Natural killer cell treated with Interleukin-12 subunit alpha and Interleukin-12 subunit beta and Interleukin-15 and Interleukin-18, amount 100 ng/mL, for 72 hours (primary cell): ENCODE measurements around the gene NCOA1. TPM values are rescaled to one million over a fixed set of nuclear protein-coding genes. Genes with fewer than 3 reads are reported as not detected.
"Not testable (repeated sequence)": the region's sequence is repeated elsewhere in the genome, so short reads cannot be mapped to it uniquely, and the experiment has no call there.

Experiments used
- ATAC-seq, 2 donors: fragments of 150-1000 bp; cut with Tn5 transposase in 1 of 2; sonication (Bioruptor Pico), chemical (Tn5 transposase) in 1 of 2; 2 replicates each; pipeline ENCODE4 v1.10.0; 2021
- DNase-seq: peaks from one replicate; pipeline ENCODE4 v3.0.0; 2022; ENCODE audit warnings: low spot score
- H3K27ac Mint-ChIP-seq, 2 donors: 1 replicate in 1 of 2; 2 replicates in 1 of 2; pipeline ENCODE4 v1.8.0; 2022; ENCODE audit warnings: mixed read lengths in 2 of 2, mild to moderate bottlenecking in 1 of 2, moderate library complexity in 1 of 2
- H3K27me3 Mint-ChIP-seq, 2 donors: 1 replicate in 1 of 2; 2 replicates in 1 of 2; pipeline ENCODE4 v1.8.0; 2022; ENCODE audit warnings: mixed read lengths in 2 of 2
- H3K36me3 Mint-ChIP-seq: one replicate; pipeline ENCODE4 v1.8.0; 2022; ENCODE audit warnings: mixed read lengths
- H3K4me1 Mint-ChIP-seq, 2 donors: 1 replicate in 1 of 2; 2 replicates in 1 of 2; pipeline ENCODE4 v1.8.0; 2022; ENCODE audit warnings: low read depth in 2 of 2, mixed read lengths in 2 of 2, mild to moderate bottlenecking in 1 of 2
- H3K4me3 Mint-ChIP-seq: one replicate; pipeline ENCODE4 v1.8.0; 2022; ENCODE audit warnings: mixed read lengths
- H3K9me3 Mint-ChIP-seq: 2 replicates; pipeline ENCODE4 v1.8.0; 2022; ENCODE audit warnings: mixed read lengths
- total RNA-seq, 2 donors: library from RNA; stranded (reverse); gene quantifications; one replicate each; pipeline ENCODE4 v1.2.3, GENCODE V29; 2022

The NCOA1 gene
- total RNA-seq, 2 donors from 2014 or later = 84.1 to 139 TPM

DNA sequence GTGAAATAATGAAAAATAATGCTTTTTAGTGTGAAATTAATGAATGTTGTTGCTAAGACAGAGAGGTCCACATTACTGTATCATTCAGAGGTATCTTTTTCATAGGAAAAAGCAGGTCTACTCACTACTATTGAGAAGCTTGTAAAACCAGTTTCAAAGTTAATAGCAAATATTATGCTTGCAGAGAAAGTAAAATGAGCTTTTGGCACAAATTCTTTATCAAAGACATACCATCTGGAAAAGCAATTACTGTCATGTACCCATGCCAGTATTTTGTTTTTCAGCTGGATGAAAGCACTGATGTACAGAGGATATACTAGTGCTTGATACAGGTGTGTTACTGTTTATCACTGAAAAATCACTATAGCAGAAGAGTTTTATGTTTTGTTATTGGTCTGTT, 77.5 kb downstream of the NCOA1 start:
- Mint-ChIP-seq H3K9me3 (no peaks in the 10 kb centered on the region), H3K27ac (peak overlapping the region; percentile 13 to 81)

DNA sequence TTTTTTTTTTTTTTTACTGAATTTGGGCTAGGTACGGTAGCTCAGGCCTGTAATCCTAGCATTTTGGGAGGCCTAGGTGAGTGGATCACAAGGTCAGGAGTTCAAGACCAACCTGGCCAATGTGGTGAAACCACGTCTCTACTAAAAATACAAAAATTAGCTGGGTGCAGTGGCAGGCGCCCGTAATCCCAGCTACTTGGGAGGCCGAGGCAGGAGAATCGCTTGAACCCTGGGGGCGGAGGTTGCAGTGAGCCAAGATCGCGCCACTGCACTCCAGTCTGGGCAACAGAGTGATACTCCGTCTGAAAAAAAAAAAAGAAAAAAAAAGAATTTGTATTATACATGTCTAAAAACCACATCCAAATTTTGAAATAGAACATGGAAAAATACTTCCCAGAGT, 78.5 kb downstream of the NCOA1 start:
- not testable (repeated sequence) for ATAC-seq, H3K27ac Mint-ChIP-seq, H3K4me3 Mint-ChIP-seq, H3K27me3 Mint-ChIP-seq, DNase-seq, H3K9me3 Mint-ChIP-seq, H3K36me3 Mint-ChIP-seq
- H3K4me1 Mint-ChIP-seq = peaks cover 31 to 39% of the 10 kb centered on the region in 2 donors

More for the DNA sequence above, 77.5 kb downstream of the NCOA1 start:
- Mint-ChIP-seq H3K36me3 (peaks cover 11% of the 10 kb centered on the region), H3K27me3 (no peaks in the 10 kb centered on the region), H3K4me3 (no peak overlapping the region), H3K4me1 (peaks cover 30 to 40% of the 10 kb centered on the region in 2 donors)
- DNase-seq (no peak), ATAC-seq (no peak)

DNA sequence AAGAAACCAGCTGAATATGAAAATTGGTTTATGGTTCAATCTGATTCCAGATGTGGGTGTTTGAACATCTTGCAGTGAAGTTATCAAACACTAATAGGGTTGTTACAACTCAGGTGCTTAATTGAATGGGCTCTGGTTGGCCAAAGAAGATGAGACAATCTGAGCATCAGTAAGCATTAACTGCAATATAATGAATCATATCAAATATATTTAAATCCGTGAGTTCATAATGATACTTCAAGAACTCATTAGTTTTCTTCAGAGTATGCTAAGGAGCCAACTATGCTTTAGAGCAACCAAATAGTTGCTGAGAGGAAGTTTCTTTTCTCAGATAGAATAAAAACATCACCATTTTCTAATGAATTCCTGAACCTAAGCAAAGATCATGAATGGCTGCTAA, 79.2 kb downstream of the NCOA1 start:
- H3K27me3 Mint-ChIP-seq = no peaks in the 10 kb centered on the region
- peaks cover 37 to 46% of the 10 kb centered on the region in 2 donors for H3K4me1 Mint-ChIP-seq
- no peak for ATAC-seq
- no peak for DNase-seq
- H3K9me3 Mint-ChIP-seq = no peaks in the 10 kb centered on the region
- peak overlapping the region in 1 of 2 donors; percentile 61 for H3K27ac Mint-ChIP-seq
- H3K36me3 Mint-ChIP-seq = peaks cover 12% of the 10 kb centered on the region
- H3K4me3 Mint-ChIP-seq = no peak overlapping the region

DNA sequence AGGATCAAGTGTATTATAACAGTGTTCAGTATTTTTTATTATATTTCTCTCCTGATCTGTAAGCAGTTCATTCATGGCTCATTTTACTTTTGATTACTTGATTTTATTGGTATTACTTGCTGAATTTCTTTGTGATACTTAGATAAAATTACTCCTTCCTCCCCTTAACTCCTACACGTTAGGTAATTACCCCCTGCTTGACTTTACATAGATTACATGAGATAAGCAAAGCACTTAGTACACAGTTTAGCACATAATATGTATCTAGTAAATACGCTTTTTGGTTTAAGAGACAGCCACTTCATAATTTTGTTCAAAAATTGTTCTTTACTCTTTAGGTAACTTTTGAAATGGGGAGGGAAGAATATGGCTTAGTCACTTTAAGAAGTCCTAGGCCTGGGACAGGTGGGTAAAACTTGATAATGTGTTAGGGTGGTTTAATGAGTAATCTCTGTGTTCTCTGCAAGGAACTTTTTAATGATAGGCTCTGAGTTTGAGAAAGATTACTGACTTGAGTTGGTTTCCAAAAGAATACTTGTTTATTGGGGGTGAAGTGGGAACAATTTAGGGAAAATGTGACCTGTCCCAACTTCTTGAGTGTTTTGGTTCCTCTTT, 80.9 kb downstream of the NCOA1 start:
- DNase-seq = no peak
- Mint-ChIP-seq H3K36me3 (peaks cover 13% of the 10 kb centered on the region), H3K4me1 (peaks cover 52 to 53% of the 10 kb centered on the region in 2 donors), H3K4me3 (no peak overlapping the region), H3K9me3 (no peaks in the 10 kb centered on the region), H3K27ac (peak overlapping the region in 1 of 2 donors; percentile 61), H3K27me3 (no peaks in the 10 kb centered on the region)
- ATAC-seq = no peak

DNA sequence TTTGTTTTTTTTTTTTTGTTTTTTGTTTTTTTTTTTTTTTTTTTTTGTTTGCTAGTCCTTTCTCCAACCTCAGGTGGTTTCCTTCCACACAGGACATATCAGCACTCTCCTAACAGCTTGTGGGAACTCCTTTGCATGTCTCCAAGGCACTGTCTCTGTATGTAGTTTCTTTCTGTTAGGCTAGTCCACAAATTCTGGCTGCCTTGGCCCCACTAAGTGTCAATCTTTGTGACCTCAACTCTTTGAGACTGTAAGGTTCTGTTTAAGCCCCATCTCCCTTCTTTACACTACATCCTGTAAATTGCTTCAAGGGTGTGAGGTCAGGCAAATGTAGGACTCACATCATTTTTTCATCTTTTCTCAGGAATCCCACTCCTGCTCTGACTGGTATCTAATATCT, 85.1 kb downstream of the NCOA1 start:
- H3K27ac Mint-ChIP-seq = peak overlapping the region; percentile 89 to 95
- no peak for DNase-seq
- ATAC-seq = peak; percentile 71 to 76
- peaks cover 65 to 77% of the 10 kb centered on the region in 2 donors for H3K4me1 Mint-ChIP-seq
- no peaks in the 10 kb centered on the region for H3K9me3 Mint-ChIP-seq
- H3K36me3 Mint-ChIP-seq = peaks cover 23% of the 10 kb centered on the region
- H3K4me3 Mint-ChIP-seq = peak overlapping the region; percentile 79
- no peaks in the 10 kb centered on the region for H3K27me3 Mint-ChIP-seq

DNA sequence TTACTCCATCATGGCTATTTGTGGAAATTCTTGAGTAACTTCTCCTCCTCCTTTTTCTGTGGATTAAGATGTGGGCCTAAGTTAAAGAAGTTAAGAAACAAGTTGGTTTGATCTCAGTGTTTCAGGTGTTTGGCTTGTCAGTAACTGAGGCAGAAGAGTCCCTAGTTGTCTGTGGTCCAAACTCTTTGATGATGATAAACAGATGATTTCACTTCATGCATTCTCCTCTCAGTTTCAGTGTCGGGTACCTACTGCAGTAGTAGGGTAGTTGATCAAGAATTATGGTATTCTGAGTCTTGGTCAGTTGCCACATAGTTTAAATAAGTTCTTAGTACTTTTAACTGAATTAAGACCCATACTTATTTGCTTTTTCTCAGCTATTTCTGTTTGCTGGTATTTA, 85.6 kb downstream of the NCOA1 start:
- no peaks in the 10 kb centered on the region for H3K9me3 Mint-ChIP-seq
- DNase-seq (no peak), ATAC-seq (peak; percentile 59 to 69)
- no peaks in the 10 kb centered on the region for H3K27me3 Mint-ChIP-seq
- peak overlapping the region; percentile 89 to 95 for H3K27ac Mint-ChIP-seq
- H3K4me1 Mint-ChIP-seq = peaks cover 70 to 82% of the 10 kb centered on the region in 2 donors
- H3K36me3 Mint-ChIP-seq = peaks cover 25% of the 10 kb centered on the region
- peak overlapping the region; percentile 79 for H3K4me3 Mint-ChIP-seq

DNA sequence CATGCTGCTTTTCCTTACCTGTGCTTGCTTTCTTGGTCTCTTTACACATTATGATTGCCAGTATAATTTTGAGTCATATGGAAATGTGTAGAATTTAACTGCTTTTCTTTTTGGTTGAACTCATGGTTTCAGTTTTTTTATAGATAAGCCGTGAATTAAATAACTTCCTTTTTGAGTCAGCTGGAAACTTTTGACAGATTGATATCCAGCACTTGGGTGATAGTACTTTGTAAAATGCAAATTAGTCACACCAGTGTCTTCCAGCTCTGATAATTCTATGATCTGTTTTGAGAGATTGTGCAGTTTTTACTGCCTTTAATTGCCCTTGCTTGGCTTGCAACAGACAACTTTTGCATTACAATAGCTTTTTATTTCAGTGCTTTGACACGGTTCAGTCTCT, 86.4 kb downstream of the NCOA1 start:
- DNase-seq (no peak), ATAC-seq (peak; percentile 78 to 87)
- peaks cover 34% of the 10 kb centered on the region for H3K36me3 Mint-ChIP-seq
- H3K4me3 Mint-ChIP-seq = peak overlapping the region; percentile 79
- H3K4me1 Mint-ChIP-seq = peaks cover 71 to 85% of the 10 kb centered on the region in 2 donors
- no peaks in the 10 kb centered on the region for H3K9me3 Mint-ChIP-seq
- no peaks in the 10 kb centered on the region for H3K27me3 Mint-ChIP-seq
- peak overlapping the region; percentile 89 to 95 for H3K27ac Mint-ChIP-seq

DNA sequence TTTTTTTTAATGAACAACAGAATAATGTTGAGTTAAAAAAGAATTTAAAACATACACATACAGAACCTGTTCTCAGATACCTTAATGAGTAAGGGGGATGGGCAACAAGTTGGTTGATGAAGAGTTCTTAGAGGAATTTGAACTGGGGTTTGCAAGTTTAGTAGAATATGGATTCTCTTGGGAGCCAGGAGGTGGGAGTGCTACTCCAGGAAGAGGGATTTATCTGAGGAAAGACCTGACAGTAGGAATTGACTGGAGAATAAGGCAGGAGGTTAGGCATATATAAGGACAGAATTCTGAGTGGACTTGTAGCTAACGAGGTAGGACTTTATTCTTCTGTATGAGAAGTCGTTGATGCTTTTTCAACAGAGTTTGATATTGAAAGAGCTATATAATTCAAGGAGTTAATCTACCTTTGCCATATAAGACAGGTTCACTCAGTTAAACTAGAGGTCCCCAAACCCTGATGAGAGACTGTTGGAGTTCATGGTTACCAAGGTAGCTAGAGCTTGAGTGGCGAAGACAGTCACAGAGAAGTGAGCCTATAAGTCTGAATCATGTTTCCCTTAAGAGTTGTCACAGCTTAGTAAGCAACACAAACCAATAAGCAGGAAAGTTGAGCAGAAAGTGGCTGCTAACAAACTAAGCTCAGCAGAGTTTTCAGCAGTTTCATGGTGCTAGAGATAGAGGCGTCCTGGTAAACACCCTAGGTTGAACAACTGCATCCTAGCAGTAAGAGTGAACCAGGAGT, 88.2 kb downstream of the NCOA1 start:
- peak overlapping the region; percentile 89 to 95 for H3K27ac Mint-ChIP-seq
- peaks cover 3% of the 10 kb centered on the region for H3K9me3 Mint-ChIP-seq
- peaks cover 41% of the 10 kb centered on the region for H3K36me3 Mint-ChIP-seq
- DNase-seq = no peak
- H3K27me3 Mint-ChIP-seq = no peaks in the 10 kb centered on the region
- peak overlapping the region; percentile 79 for H3K4me3 Mint-ChIP-seq
- ATAC-seq = peak; percentile 67 to 82
- peaks cover 78 to 89% of the 10 kb centered on the region in 2 donors for H3K4me1 Mint-ChIP-seq

DNA sequence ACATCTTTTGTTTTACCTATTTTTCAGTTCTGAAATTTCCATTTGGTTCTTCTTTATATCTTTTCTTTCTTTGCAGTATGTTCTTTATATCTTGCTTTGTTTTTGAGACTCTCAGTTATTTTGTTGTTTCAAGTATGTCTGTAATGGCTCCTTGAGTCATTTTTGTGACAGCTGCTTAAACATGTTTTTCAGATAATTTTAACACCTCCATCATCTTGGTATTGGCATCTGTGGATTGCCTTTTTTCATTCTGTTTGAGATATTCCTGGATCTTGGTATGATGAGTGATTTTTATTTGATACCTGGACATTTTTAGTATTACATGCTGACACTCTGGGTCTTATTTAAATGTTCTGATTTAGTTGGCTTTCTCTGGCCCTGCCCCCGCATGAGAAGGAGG, 89.5 kb downstream of the NCOA1 start:
- Mint-ChIP-seq H3K4me1 (peaks cover 77 to 89% of the 10 kb centered on the region in 2 donors), H3K27me3 (no peaks in the 10 kb centered on the region), H3K27ac (peak overlapping the region; percentile 89 to 95), H3K36me3 (peaks cover 34% of the 10 kb centered on the region), H3K4me3 (peak overlapping the region; percentile 79), H3K9me3 (peaks cover 3% of the 10 kb centered on the region)
- no peak for DNase-seq
- ATAC-seq = no peak

DNA sequence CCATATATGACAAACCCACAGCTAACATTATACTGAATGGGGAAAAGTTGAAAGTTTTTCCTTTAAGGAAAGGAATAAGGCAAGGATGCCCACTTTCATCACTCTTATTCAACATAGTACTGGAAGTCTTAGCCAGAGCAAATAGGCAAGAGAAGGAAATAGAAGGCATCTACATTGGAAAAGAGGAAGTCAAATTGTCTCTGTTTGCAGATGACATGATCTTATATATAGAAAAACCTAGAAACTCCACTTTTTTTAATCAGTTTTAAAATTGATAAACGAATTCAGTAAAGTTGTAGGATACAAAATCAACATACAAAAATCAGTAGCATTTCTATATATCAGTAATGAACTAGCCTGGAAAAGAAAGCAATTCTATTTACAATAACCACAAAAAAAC, 90.9 kb downstream of the NCOA1 start:
- H3K9me3 Mint-ChIP-seq, ATAC-seq, H3K27me3 Mint-ChIP-seq, DNase-seq: not testable (repeated sequence)
- peak overlapping the region; percentile 89 to 95 for H3K27ac Mint-ChIP-seq
- H3K4me3 Mint-ChIP-seq = peak overlapping the region; percentile 5
- H3K4me1 Mint-ChIP-seq = peaks cover 75 to 86% of the 10 kb centered on the region in 2 donors
- peaks cover 34% of the 10 kb centered on the region for H3K36me3 Mint-ChIP-seq

DNA sequence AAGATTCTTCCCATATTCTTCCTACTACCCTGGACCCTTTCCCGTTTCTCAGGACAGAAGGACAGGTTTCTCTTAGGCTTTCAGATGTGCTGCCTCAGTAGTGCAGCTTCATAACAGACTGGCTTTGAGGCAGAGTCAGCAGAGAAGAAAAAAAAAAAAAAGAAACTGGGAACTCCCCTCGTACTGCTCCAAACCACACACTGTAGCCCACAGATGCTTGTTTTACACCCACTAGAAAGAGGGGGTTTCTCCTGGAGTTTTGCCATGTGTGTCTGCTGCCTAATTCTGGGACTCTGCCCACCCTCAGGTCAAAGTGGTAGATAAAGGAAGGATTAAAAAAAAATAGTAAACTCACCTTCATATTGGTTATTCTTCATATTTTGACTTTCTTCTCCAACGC, 95.9 kb downstream of the NCOA1 start:
- peaks cover 31% of the 10 kb centered on the region for H3K36me3 Mint-ChIP-seq
- H3K4me1 Mint-ChIP-seq = peaks cover 74 to 75% of the 10 kb centered on the region in 2 donors
- H3K9me3 Mint-ChIP-seq = peaks cover 7% of the 10 kb centered on the region
- H3K4me3 Mint-ChIP-seq = peak overlapping the region; percentile 70
- peak overlapping the region; percentile 80 to 95 for H3K27ac Mint-ChIP-seq
- ATAC-seq = peak; percentile 91 to 93
- H3K27me3 Mint-ChIP-seq = no peaks in the 10 kb centered on the region
- peak; percentile 80 for DNase-seq

DNA sequence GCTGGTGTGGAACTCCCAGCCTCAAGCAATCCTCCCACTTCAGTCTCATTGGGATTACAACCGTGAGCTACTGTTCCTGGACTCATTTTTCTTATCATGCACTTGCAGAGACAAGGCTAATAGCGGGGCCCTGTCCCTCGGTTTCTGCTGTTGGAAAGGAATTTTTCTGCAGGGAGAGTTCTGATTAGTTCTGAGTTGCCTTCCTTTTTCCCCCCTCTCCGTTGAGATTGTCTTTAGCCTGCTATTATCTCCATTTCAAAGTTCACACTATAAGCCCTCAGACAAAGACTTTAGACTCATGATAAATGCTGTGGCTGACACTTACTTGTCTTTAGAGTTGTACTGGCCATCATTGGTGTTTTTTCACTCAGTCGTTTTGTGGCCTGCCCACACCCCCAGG, 97.2 kb downstream of the NCOA1 start:
- H3K4me3 Mint-ChIP-seq = peak overlapping the region; percentile 70
- H3K36me3 Mint-ChIP-seq = peaks cover 24% of the 10 kb centered on the region
- peak overlapping the region; percentile 80 to 95 for H3K27ac Mint-ChIP-seq

DNA sequence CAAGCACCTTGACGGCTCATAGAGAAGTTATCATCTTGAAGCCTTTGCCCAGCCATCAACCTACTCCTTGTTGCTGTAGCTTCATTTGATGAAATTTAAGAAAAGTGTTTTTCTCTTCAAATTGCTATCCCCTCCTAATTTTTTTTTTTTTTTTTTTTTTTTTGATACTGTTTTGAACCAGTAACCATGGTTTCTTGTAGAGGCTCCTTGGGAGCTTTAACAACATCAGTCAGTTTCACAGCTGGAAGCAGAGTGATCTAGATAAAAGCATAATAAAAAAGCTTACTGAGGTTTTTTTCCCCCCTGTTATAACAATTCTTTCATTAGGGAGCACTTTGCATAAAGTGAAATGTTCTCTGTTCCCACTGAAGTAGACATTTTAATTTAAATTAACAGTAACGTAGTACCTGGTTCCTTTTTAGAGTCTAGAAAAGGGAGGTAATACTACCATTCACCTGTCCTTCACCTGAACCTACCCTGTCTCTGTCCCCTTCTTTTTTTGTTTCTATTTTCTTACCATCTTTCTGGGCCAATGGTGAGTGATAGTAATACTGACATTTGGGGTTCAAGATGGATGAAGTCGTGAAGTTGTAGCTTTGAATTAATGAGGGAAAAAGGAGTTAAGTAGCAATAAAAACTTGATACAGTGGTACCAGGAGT, 101.5 kb downstream of the NCOA1 start:
- Mint-ChIP-seq H3K9me3 (peaks cover 4% of the 10 kb centered on the region), H3K4me3 (no peak overlapping the region), H3K4me1 (peaks cover 36 to 49% of the 10 kb centered on the region in 2 donors), H3K27ac (peak overlapping the region in 1 of 2 donors; percentile 95), H3K36me3 (peaks cover 19% of the 10 kb centered on the region), H3K27me3 (no peaks in the 10 kb centered on the region)
- DNase-seq (no peak), ATAC-seq (no peak)

More for the DNA sequence above, 97.2 kb downstream of the NCOA1 start:
- peak; percentile 66 to 67 for ATAC-seq
- H3K4me1 Mint-ChIP-seq = peaks cover 68 to 69% of the 10 kb centered on the region in 2 donors
- no peak for DNase-seq
- H3K27me3 Mint-ChIP-seq = no peaks in the 10 kb centered on the region
- peaks cover 7% of the 10 kb centered on the region for H3K9me3 Mint-ChIP-seq

DNA sequence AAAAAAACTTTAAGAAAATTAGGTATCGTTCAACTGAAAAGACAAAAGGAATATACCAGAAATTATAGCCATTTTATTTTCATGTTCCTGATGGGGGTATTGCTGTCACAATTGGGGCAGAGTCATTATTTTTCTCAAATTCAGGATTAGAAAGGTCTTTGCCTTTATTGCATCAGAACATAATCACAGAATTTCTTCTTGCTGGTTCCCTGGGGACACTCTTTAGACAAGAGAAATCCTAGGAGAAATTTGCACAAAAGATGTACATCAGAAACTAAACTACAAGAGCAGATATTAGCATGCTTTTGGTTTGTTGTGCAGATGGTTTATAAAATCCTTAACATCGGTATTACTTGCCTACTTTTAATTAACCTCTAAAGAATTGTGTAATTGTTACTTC, 103.2 kb downstream of the NCOA1 start:
- Mint-ChIP-seq H3K36me3 (peaks cover 8% of the 10 kb centered on the region), H3K9me3 (peaks cover 1% of the 10 kb centered on the region), H3K4me3 (no peak overlapping the region), H3K27ac (no peak overlapping the region), H3K27me3 (no peaks in the 10 kb centered on the region), H3K4me1 (peaks cover 30 to 45% of the 10 kb centered on the region in 2 donors)
- ATAC-seq = no peak
- no peak for DNase-seq
